Vein endothelial cell (primary cell): ENCODE measurements around the gene CLHC1. TPM values are rescaled to one million over a fixed set of nuclear protein-coding genes. Genes with fewer than 3 reads are reported as not detected.

ENCODE experiments used
- total RNA-seq: library from RNA; depleted of rRNA; stranded (reverse); fragments of >200 nt; gene quantifications from 2 replicates; pipeline ENCODE4 v1.2.3, GENCODE V29; 2012

Gene CLHC1
- total RNA-seq: 3.3 and 6.9 TPM in 2 replicates

DNA sequence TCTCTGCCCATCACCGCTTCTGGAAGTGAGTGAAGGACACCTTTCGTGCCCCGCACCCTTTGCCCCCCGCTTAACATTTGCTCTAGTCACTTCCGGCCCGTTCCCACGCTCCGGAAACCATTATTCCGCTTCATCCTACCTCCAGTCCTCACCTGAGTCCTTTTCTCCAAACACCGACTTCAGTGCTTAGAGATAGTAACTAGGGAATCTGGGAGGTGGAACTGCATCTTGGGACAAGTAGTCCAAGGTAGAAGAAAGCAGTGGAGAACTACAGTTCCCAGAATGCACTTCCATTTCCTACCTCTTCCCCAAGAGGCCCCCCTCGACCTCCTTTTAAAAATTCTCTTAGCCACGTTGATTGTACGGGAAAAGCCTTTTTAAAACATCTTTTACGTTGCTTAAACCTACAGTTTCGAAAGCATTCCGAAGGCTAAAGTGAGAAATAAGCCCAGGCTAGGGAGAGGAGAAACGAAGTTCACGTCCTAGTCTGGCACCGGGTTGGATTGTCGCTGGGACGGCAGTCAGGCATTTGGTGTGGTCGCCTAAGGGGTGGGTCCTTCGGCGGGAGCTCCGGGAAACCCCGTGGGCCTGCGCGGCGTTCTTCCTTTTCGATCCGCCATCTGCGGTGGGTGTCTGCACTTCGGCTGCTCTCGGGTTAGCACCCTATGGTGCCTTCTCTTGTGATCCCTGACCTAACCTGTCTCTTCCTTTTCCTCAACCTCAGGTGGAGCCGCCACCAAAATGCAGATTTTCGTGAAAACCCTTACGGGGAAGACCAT is at the start of gene CLHC1, which contains the start of gene RPS27A:
Gene CLHC1, minus strand, starts transcription at position 210 of the 779 bp plus-strand sequence. CDS start 9,882 bp downstream, outside the sequence.
Gene RPS27A, plus strand, starts transcription at position 605 of the 779 bp plus-strand sequence. Its CDS starts 137 bp downstream, at position 742.

DNA sequence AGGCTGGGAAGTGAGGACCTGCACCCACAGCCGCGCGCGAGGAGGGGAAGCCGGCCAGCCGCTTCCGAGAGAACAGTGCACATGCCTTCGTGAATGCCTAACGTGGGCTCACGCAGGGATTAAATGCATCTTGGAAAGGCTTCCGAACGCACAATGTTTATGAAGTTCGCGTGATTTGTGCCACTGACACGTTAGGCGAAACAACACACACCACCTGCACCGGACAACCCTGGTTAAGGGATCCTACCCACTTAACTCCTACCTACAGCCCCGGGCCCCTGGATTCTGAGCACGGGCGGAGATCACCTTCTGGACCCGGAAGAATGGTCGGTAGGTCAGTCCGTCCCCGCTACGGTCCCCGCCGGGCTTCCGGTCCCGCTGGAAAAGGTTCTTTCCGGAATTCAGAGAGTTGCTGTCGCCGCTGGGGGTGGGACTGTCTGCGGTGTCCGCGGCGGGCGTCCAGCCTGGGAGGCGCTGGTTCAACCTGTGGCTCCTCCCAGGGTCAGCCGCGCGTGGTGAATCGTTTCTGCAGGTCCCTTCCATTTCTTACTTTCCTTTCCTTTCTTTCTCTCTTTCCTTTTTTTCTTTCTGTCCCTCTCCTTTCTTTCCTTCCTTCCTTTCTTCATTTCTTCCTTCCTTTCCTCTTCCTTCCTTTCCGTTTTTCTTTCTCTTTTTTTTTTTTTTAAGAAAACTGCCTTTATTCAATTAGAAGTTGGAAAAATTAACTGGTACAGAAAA is 37.0 kb upstream of the CLHC1 start, which contains the start of gene MTIF2:
Gene MTIF2, minus strand, starts transcription at position 325 of the 738 bp plus-strand sequence. CDS start 5,373 bp downstream, outside the sequence.

Other genes with a start within 250 kb of the CLHC1 start
- gene RTN4, start 181.8 kb downstream of the CLHC1 start, total RNA-seq: 218 and 259 TPM in 2 replicates
- 954 and 1,005 TPM in 2 replicates for gene RPS27A, start 395 bp upstream of the CLHC1 start, total RNA-seq
- gene MTIF2, start 36.9 kb upstream of the CLHC1 start, total RNA-seq: 28.1 and 33.1 TPM in 2 replicates
- 48.3 and 64.3 TPM in 2 replicates for gene CCDC88A, start 187.6 kb upstream of the CLHC1 start, total RNA-seq